BJ (cell line): ENCODE measurements around the gene AVEN. TPM values are rescaled to one million over a fixed set of nuclear protein-coding genes. Genes with fewer than 3 reads are reported as not detected.

Experiments used
- CTCF ChIA-PET: fragments of 350-600 bp; formaldehyde crosslinking; extraction: SDS; loops from one replicate; lab custom pipeline; 2021; ENCODE audit warnings: antibody characterized with exemption, inconsistent platforms; lab: Yijun Ruan, JAX
- POLR2A ChIA-PET: fragments of 300-600 bp; sonication (Branson Sonifier 250); formaldehyde crosslinking; extraction: SDS; loops from one replicate; lab custom pipeline; 2021; ENCODE audit warnings: antibody characterized with exemption; lab: Charles Lee
- DNase-seq: peaks from one replicate; pipeline ENCODE4 v3.0.0-alpha.2; 2011; ENCODE audit warnings: low read depth
- H3K27me3 ChIP-seq: 2 replicates; pipeline ENCODE4 v1.6.0; 2011; ENCODE audit warnings: low read length; ENCODE audit not compliant: control insufficient read depth, insufficient read depth
- H3K36me3 ChIP-seq: 2 replicates; pipeline ENCODE4 v1.5.1; 2011; ENCODE audit warnings: low read length; ENCODE audit not compliant: control insufficient read depth, insufficient read depth
- H3K4me3 ChIP-seq: 2 replicates; pipeline ENCODE4 v1.5.1; 2011; ENCODE audit warnings: low read depth, mild to moderate bottlenecking, control low read depth, low read length
- polyA plus RNA-seq: library from polyadenylated mRNA; depleted of rRNA; stranded (reverse); fragments of >200 nt; gene quantifications from 2 replicates; pipeline ENCODE4 v1.2.3, GENCODE V29; 2011
- TF ChIP-seq, protein P1 (sequence below): IDR thresholded peaks from 2 replicates; pipeline ENCODE4 v1.5.1; 2011; ENCODE audit warnings: low read depth, mild to moderate bottlenecking, control low read depth, inconsistent platforms, low read length, moderate library complexity; ENCODE audit not compliant: insufficient read depth

AVEN gene
- polyA plus RNA-seq, 1 experiment = 17.6 TPM

DNA sequence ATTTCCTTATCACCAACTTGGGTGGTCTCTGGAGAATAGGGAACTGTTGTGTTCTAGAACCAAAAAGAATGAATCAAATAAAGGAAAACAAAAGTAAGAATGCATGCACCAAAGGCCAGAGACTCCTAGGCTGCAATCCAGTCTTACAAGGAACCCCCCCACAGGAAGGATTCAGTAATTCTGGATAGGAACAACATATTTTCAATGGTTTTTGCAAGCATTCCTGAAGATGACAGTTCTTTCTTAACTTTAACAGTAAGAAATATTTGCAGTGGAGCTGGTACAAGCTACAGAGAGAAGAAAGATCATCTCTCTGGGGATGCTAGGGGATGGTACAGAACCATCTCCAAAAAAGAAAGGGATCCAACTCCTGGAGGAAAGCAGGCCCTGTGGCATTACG lies 186.9 kb downstream of the AVEN start:
- Histone ChIP-seq H3K4me3 (no peak overlapping the region), H3K27me3 (no peaks in the 10 kb centered on the region), H3K36me3 (no peaks in the 10 kb centered on the region)
- no peak for DNase-seq
- TF ChIP-seq, protein P1, sequence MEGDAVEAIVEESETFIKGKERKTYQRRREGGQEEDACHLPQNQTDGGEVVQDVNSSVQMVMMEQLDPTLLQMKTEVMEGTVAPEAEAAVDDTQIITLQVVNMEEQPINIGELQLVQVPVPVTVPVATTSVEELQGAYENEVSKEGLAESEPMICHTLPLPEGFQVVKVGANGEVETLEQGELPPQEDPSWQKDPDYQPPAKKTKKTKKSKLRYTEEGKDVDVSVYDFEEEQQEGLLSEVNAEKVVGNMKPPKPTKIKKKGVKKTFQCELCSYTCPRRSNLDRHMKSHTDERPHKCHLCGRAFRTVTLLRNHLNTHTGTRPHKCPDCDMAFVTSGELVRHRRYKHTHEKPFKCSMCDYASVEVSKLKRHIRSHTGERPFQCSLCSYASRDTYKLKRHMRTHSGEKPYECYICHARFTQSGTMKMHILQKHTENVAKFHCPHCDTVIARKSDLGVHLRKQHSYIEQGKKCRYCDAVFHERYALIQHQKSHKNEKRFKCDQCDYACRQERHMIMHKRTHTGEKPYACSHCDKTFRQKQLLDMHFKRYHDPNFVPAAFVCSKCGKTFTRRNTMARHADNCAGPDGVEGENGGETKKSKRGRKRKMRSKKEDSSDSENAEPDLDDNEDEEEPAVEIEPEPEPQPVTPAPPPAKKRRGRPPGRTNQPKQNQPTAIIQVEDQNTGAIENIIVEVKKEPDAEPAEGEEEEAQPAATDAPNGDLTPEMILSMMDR = no peak
- POLR2A ChIA-PET = no interaction called here
- CTCF ChIA-PET = no interaction called here

DNA sequence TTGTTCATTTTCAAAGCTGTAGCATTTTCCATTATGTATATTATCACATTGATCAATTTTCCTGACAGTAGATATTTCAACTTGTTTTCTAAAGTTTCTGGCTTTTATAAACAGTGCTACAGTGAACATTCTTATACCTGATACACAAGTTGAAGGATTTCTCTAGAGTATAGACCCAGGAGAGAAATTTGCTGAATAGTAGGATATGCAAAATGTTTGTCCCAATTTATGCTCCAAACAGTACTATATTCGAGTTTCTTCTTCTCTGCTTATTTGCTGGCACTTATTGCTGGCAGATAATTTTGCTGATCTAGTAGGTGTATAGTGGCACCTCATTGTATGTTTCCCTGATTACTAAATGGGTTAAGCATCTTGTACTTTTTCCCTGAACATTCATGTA lies 187.9 kb downstream of the AVEN start:
- Histone ChIP-seq H3K4me3 (no peak overlapping the region), H3K36me3 (no peaks in the 10 kb centered on the region), H3K27me3 (no peaks in the 10 kb centered on the region)
- no peak for DNase-seq
- TF ChIP-seq, protein P1 = no peak
- ChIA-PET POLR2A (no interaction called here), CTCF (no interaction called here)

DNA sequence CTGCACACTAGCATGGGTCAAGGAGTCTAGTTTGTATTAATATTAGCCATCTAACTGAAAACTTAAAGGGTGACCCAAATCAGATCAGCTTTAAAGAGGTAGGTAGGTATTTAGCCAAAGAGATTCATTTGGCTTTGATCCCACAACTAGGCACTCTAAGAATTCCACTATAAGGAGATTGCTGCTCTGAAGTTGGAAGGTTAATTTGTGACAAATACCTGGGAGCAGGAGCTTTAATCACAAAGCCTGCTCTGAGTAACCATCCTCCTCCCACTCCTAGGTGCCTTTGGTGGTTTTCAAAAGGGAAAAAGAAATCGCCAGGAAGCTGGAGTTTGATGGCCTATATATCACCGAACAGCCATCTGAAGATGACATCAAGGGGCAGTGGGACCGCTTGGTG lies 191.0 kb downstream of the AVEN start:
- no peak for DNase-seq
- ChIA-PET CTCF (no interaction called here), POLR2A (no interaction called here)
- Histone ChIP-seq H3K27me3 (no peaks in the 10 kb centered on the region), H3K4me3 (no peak overlapping the region), H3K36me3 (no peaks in the 10 kb centered on the region)
- TF ChIP-seq, protein P1 = no peak

DNA sequence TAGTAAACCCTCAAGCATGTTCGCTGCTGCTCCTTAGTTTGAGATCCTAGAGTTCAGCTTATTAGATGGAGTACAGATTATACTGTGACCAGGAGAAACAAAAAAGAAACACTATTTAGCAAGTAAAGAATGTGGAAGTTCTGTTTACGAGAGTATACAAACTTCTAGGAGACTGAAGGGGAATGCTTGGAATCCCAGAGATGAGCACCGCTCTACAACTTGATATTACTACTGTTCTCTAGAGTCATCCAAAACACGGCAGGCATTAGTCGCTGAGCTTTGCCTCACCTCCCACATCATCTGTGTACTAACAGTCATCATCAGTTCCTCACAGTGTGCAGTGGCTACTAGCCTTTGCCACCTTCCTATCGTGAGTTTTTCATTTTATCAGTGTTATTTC lies 192.1 kb downstream of the AVEN start:
- CTCF ChIA-PET = interaction anchor here (0.6 to 1.4 kb wide), 2 partner anchors 11 to 1589 kb away, joined by 4 read pairs; no protein-coding TSS in a partner anchor
- POLR2A ChIA-PET = no interaction called here
- no peak for DNase-seq

DNA sequence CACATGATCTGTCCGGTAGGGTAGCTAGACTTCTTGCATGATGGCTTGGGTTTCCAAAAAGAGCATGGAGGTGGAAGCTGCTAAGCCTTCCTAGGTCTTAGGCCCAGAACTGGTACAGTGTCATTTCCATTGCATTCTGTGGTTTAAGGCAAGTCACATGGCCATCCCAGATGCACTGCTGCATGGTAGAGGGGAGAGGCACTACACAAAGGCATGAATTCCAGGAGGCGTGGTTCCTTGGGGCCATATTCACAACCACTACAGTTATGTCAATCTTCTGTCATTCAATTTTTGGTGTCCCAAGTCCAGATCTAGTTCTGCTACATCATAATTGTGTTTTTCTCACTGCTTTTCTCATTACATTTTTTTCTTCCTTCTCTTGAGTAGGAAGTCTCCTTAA lies 192.9 kb downstream of the AVEN start:
- no peaks in the 10 kb centered on the region for H3K36me3 ChIP-seq
- DNase-seq = no peak
- no peak overlapping the region for H3K4me3 ChIP-seq
- H3K27me3 ChIP-seq = no peaks in the 10 kb centered on the region
- ChIA-PET POLR2A (no interaction called here), CTCF (interaction anchor here (1.4 kb wide), 1 partner anchor 10 kb away, joined by 4 read pairs; no protein-coding TSS in a partner anchor)
- TF ChIP-seq, protein P1 = no peak

More for the DNA sequence above, 192.1 kb downstream of the AVEN start:
- TF ChIP-seq, protein P1 = no peak
- no peak overlapping the region for H3K4me3 ChIP-seq
- no peaks in the 10 kb centered on the region for H3K27me3 ChIP-seq
- no peaks in the 10 kb centered on the region for H3K36me3 ChIP-seq
